Epithelial cell of esophagus (primary cell): ENCODE data around the gene NINL.

Experiments used
- DNase-seq: peaks from one replicate; pipeline ENCODE4 v3.0.0; 2010; ENCODE audit warnings: low read depth
- H3K4me3 ChIP-seq: 2 replicates; pipeline ENCODE4 v1.5.1; 2011; ENCODE audit warnings: mild to moderate bottlenecking, low read length, control low read depth
- TF ChIP-seq, protein P1 (sequence below): IDR thresholded peaks from 2 replicates; pipeline ENCODE4 v1.5.1; 2011; ENCODE audit warnings: low read depth, mild to moderate bottlenecking, low read length, control low read depth, inconsistent platforms; ENCODE audit not compliant: insufficient read depth; ENCODE audit errors: missing control alignments

Gene NINL

GRCh38 chr20:25521382-25521781 lies 63.9 kb downstream of the NINL start:
- no peak for DNase-seq
- H3K4me3 ChIP-seq = no peak overlapping the region
- TF ChIP-seq, protein P1, sequence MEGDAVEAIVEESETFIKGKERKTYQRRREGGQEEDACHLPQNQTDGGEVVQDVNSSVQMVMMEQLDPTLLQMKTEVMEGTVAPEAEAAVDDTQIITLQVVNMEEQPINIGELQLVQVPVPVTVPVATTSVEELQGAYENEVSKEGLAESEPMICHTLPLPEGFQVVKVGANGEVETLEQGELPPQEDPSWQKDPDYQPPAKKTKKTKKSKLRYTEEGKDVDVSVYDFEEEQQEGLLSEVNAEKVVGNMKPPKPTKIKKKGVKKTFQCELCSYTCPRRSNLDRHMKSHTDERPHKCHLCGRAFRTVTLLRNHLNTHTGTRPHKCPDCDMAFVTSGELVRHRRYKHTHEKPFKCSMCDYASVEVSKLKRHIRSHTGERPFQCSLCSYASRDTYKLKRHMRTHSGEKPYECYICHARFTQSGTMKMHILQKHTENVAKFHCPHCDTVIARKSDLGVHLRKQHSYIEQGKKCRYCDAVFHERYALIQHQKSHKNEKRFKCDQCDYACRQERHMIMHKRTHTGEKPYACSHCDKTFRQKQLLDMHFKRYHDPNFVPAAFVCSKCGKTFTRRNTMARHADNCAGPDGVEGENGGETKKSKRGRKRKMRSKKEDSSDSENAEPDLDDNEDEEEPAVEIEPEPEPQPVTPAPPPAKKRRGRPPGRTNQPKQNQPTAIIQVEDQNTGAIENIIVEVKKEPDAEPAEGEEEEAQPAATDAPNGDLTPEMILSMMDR = no peak

GRCh38 chr20:25517124-25517523 lies 68.2 kb downstream of the NINL start:
- DNase-seq = no peak
- TF ChIP-seq, protein P1 = no peak

DNA sequence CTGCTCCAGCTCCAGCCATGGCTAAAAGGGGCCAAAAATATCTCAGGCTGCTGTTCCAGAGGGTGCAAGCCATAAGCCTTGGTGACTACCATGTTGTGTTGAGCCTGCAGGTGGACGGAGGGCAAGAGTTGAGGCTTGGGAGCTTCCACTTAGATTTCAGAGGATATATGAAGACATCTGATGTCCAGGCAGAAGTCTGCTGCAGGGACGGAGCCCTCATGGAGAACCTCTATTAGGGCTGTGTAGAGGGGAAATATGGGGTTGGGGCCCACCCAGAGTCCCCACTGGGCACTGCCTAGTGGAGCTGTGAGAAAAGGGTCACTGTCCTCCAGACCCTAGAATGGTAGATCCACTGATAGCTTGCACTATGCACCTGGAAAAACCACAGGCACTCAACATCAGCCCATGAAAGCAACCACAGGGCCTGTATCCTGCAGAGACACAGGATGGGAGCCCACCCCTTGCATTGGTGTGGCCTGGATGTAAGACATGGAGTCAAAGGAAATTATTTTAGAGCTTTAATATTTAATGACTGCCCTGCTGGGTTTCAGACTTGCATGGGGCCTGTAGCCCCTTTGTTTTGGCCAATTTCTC lies 70.5 kb downstream of the NINL start:
- no peak for DNase-seq
- TF ChIP-seq, protein P1 = no peak
- no peak overlapping the region for H3K4me3 ChIP-seq

More at GRCh38 chr20:25517124-25517523, 68.2 kb downstream of the NINL start:
- H3K4me3 ChIP-seq = no peak overlapping the region

GRCh38 chr20:25514195-25514594 lies 71.1 kb downstream of the NINL start:
- no peak overlapping the region for H3K4me3 ChIP-seq
- TF ChIP-seq, protein P1 = no peak
- no peak for DNase-seq

- DNase-seq = no peak
- TF ChIP-seq, protein P1 = no peak
- H3K4me3 ChIP-seq = no peak overlapping the region
These were observed 72.6 kb downstream of the NINL start for GRCh38 chr20:25512709-25513108.

- no peak for DNase-seq
- TF ChIP-seq, protein P1 = no peak
- no peak overlapping the region for H3K4me3 ChIP-seq
These were observed 74.1 kb downstream of the NINL start for GRCh38 chr20:25511183-25511582.

GRCh38 chr20:25510721-25511120 lies 74.6 kb downstream of the NINL start:
- no peak for DNase-seq
- TF ChIP-seq, protein P1 = no peak
- no peak overlapping the region for H3K4me3 ChIP-seq
